IMR-90 (cell line): ENCODE data around the gene CLNK. TPM values are rescaled to one million over a fixed set of nuclear protein-coding genes. Genes with fewer than 3 reads are reported as not detected.

Experiments used
- ATAC-seq: fragments of 200-7000 bp; cut with Tn5 transposase; 2 replicates; pipeline ENCODE4 v1.9.1; 2020; ENCODE audit warnings: low read depth, mild to moderate bottlenecking, moderate library complexity
- BruUV-seq: library from RNA; stranded (reverse); fragments of 400-500 nt; replicated peaks from 2 replicates; lab custom pipeline; 2021; lab: Mats Ljungman, UMichigan
- CTCF ChIA-PET: fragments of 300-600 bp; formaldehyde crosslinking; extraction: SDS; loops from one replicate; lab custom pipeline; 2021; ENCODE audit warnings: antibody characterized with exemption; lab: Yijun Ruan, JAX
- POLR2A ChIA-PET: fragments of 300-600 bp; sonication (Branson Sonifier 250); formaldehyde crosslinking; loops from one replicate; lab custom pipeline; 2022; ENCODE audit warnings: antibody characterized with exemption; ENCODE audit not compliant: unreplicated experiment; lab: Charles Lee
- DNase-seq: peaks from one replicate; pipeline ENCODE4 v3.0.0; 2013
- H2AFZ ChIP-seq: replicated peaks from 2 replicates; pipeline ENCODE3; 2013; ENCODE audit warnings: low read length, mild to moderate bottlenecking; ENCODE audit not compliant: poor library complexity
- H2AK5ac ChIP-seq: 2 replicates; pipeline ENCODE4 v1.6.1; 2013; ENCODE audit warnings: low read depth, low read length, inconsistent platforms
- H2AK9ac ChIP-seq: replicated peaks from 2 replicates; pipeline ENCODE3; 2013; ENCODE audit warnings: mild to moderate bottlenecking, low read depth, low read length, moderate library complexity; ENCODE audit not compliant: poor library complexity
- H2BK120ac ChIP-seq: 2 replicates; pipeline ENCODE4 v1.6.1; 2013; ENCODE audit warnings: low read depth, low read length, inconsistent platforms
- H2BK15ac ChIP-seq: 3 replicates; pipeline ENCODE4 v1.6.1; 2013; ENCODE audit warnings: low read depth, low read length, inconsistent platforms
- H2BK20ac ChIP-seq: 2 replicates; pipeline ENCODE4 v1.6.1; 2013; ENCODE audit warnings: low read depth, mild to moderate bottlenecking, inconsistent platforms, low read length, moderate library complexity
- H2BK5ac ChIP-seq: 2 replicates; pipeline ENCODE4 v1.6.1; 2013; ENCODE audit warnings: mild to moderate bottlenecking, low read depth, low read length, inconsistent platforms; ENCODE audit not compliant: poor library complexity, severe bottlenecking
- H3K14ac ChIP-seq: replicated peaks from 2 replicates; pipeline ENCODE4 v1.6.1; 2013; ENCODE audit warnings: low read depth, low read length, inconsistent platforms
- H3K18ac ChIP-seq: 2 replicates; pipeline ENCODE4 v1.6.1; 2013; ENCODE audit warnings: low read depth, low read length, control low read depth
- H3K23ac ChIP-seq: 2 replicates; pipeline ENCODE4 v1.6.1; 2013; ENCODE audit warnings: low read depth, low read length, inconsistent platforms
- H3K27ac ChIP-seq: 2 replicates; pipeline ENCODE4 v1.5.1; 2013; ENCODE audit warnings: mild to moderate bottlenecking, control low read depth, low read length; ENCODE audit not compliant: insufficient read depth
- H3K27me3 ChIP-seq: 2 replicates; pipeline ENCODE4 v1.6.1; 2013; ENCODE audit warnings: low read length; ENCODE audit not compliant: control insufficient read depth, insufficient read depth
- H3K36me3 ChIP-seq: 2 replicates; pipeline ENCODE4 v1.6.1; 2013; ENCODE audit warnings: low read length, mixed read lengths; ENCODE audit not compliant: control insufficient read depth, insufficient read depth
- H3K4ac ChIP-seq: 2 replicates; pipeline ENCODE4 v1.6.1; 2013; ENCODE audit warnings: low read depth, low read length, inconsistent platforms
- H3K4me1 ChIP-seq: 2 replicates; pipeline ENCODE4 v1.6.1; 2013; ENCODE audit warnings: low read length, mixed read lengths; ENCODE audit not compliant: control insufficient read depth, insufficient read depth
- H3K4me2 ChIP-seq: 2 replicates; pipeline ENCODE4 v1.6.1; 2013; ENCODE audit warnings: low read depth, mild to moderate bottlenecking, control low read depth, low read length, moderate library complexity
- H3K4me3 ChIP-seq: 2 replicates; pipeline ENCODE4 v1.5.1; 2013; ENCODE audit warnings: low read depth, mild to moderate bottlenecking, control low read depth, low read length, moderate library complexity; ENCODE audit not compliant: insufficient read depth
- H3K56ac ChIP-seq: 2 replicates; pipeline ENCODE4 v1.6.1; 2013; ENCODE audit warnings: low read length, inconsistent platforms; ENCODE audit not compliant: insufficient read depth; ENCODE audit errors: extremely low read depth
- H3K79me1 ChIP-seq, 2 experiments: 2 replicates each; pipeline ENCODE4 v1.6.1; 2013; ENCODE audit warnings: low read length in 2 of 2, inconsistent platforms in 1 of 2, low read depth in 1 of 2
- H3K9ac ChIP-seq: 2 replicates; pipeline ENCODE4 v1.6.1; 2013; ENCODE audit warnings: low read depth, low read length, control low read depth
- H3K9me1 ChIP-seq: 2 replicates; pipeline ENCODE4 v1.6.1; 2013; ENCODE audit warnings: low read length, inconsistent platforms; ENCODE audit not compliant: insufficient read depth
- H3K9me3 ChIP-seq: 2 replicates; pipeline ENCODE4 v1.6.1; 2013; ENCODE audit warnings: low read length; ENCODE audit not compliant: control insufficient read depth, insufficient read depth
- H4K20me1 ChIP-seq: 2 replicates; pipeline ENCODE4 v1.6.1; 2013; ENCODE audit warnings: low read length, inconsistent platforms; ENCODE audit not compliant: insufficient read depth
- H4K5ac ChIP-seq: 2 replicates; pipeline ENCODE4 v1.6.1; 2013; ENCODE audit warnings: mild to moderate bottlenecking, low read depth, low read length, control low read depth
- H4K8ac ChIP-seq, 2 experiments: 2 replicates each; pipeline ENCODE4 v1.6.1; 2013; ENCODE audit warnings: low read depth in 2 of 2, low read length in 2 of 2, control low read depth in 1 of 2, inconsistent platforms in 1 of 2
- H4K91ac ChIP-seq: 2 replicates; pipeline ENCODE4 v1.6.1; 2013; ENCODE audit warnings: low read depth, low read length, inconsistent platforms; ENCODE audit not compliant: insufficient read depth
- BHLHE40 ChIP-seq: fragments of 150-350 bp; IDR thresholded peaks from 2 replicates; pipeline ENCODE4 v1.6.1; 2016; ENCODE audit warnings: mild to moderate bottlenecking, low read depth, low read length
- CEBPB ChIP-seq: IDR thresholded peaks from 2 replicates; pipeline ENCODE4 v1.6.1; 2012; ENCODE audit warnings: low read depth, low read length, improper control_type of control experiment
- CHD1 ChIP-seq: IDR thresholded peaks from 2 replicates; pipeline ENCODE4 v1.6.1; 2012; ENCODE audit warnings: low read depth, low read length, improper control_type of control experiment
- CTCF ChIP-seq: conservative IDR thresholded peaks from 2 replicates; pipeline ENCODE4 v1.5.1; 2012; ENCODE audit warnings: mild to moderate bottlenecking, low read depth, low read length, improper control_type of control experiment
- ELK1 ChIP-seq: fragments of 150-350 bp; IDR thresholded peaks from 2 replicates; pipeline ENCODE4 v1.6.1; 2016; ENCODE audit warnings: low read depth, mild to moderate bottlenecking, low read length, moderate library complexity, borderline replicate concordance
- FOS ChIP-seq: fragments of 150-350 bp; IDR thresholded peaks from 2 replicates; pipeline ENCODE4 v1.6.1; 2016; ENCODE audit warnings: low read depth, low read length
- MAFK ChIP-seq: IDR thresholded peaks from 2 replicates; pipeline ENCODE4 v1.6.1; 2012; ENCODE audit warnings: low read depth, low read length, improper control_type of control experiment
- MAZ ChIP-seq: IDR thresholded peaks from 2 replicates; pipeline ENCODE4 v1.6.1; 2012; ENCODE audit warnings: low read depth, mild to moderate bottlenecking, low read length, improper control_type of control experiment, moderate library complexity, borderline replicate concordance
- MXI1 ChIP-seq: IDR thresholded peaks from 2 replicates; pipeline ENCODE4 v1.6.1; 2012; ENCODE audit warnings: low read depth, mild to moderate bottlenecking, low read length, moderate library complexity, borderline replicate concordance
- NFE2L2 ChIP-seq: fragments of 150-350 bp; IDR thresholded peaks from 2 replicates; pipeline ENCODE4 v1.6.1; 2016; ENCODE audit warnings: low read depth, mild to moderate bottlenecking, low read length
- POLR2A ChIP-seq: IDR thresholded peaks from 2 replicates; pipeline ENCODE4 v1.6.1; 2012; ENCODE audit warnings: mild to moderate bottlenecking, low read depth, low read length
- RAD21 ChIP-seq: IDR thresholded peaks from 2 replicates; pipeline ENCODE4 v1.6.1; 2012; ENCODE audit warnings: low read length, improper control_type of control experiment
- RCOR1 ChIP-seq: IDR thresholded peaks from 2 replicates; pipeline ENCODE4 v1.6.1; 2012; ENCODE audit warnings: mild to moderate bottlenecking, low read length, improper control_type of control experiment; ENCODE audit not compliant: insufficient replicate concordance
- RFX5 ChIP-seq: IDR thresholded peaks from 2 replicates; pipeline ENCODE4 v1.8.0; 2012; ENCODE audit warnings: low read depth, mild to moderate bottlenecking, low read length, moderate library complexity
- SMC3 ChIP-seq: fragments of 150-350 bp; IDR thresholded peaks from 2 replicates; pipeline ENCODE4 v1.6.1; 2016; ENCODE audit warnings: low read depth, mild to moderate bottlenecking, antibody characterized with exemption, low read length, moderate library complexity
- WGBS, 2 experiments: methylation state at CpG; one replicate each; pipeline versions ENCODE4 v1.1.5 to v1.1.7; 2013; ENCODE audit warnings: missing lambda C conversion rate in 2 of 2; ENCODE audit not compliant: insufficient read length in 1 of 2; ENCODE audit errors: extremely low coverage in 2 of 2; 5-methylcytosine and 5-hydroxymethylcytosine counted together
- dilution Hi-C: fragments of 300-500 bp; cut with HindIII; formaldehyde crosslinking; loops from one replicate; pipeline ENCODE4 v1.14.3; 2018; ENCODE audit warnings: low sequenced_read_pairs; ENCODE audit not compliant: unreplicated experiment
- in situ Hi-C: fragments of 300-500 bp; cut with MboI; formaldehyde crosslinking; loops from 3 replicates; pipeline ENCODE4 v1.14.3; 2019; ENCODE audit warnings: low sequenced_read_pairs, inconsistent platforms, mixed read lengths
- intact Hi-C: fragments of 100-400 bp; cut with micrococcal nuclease; formaldehyde crosslinking; loops from 2 replicates; pipeline ENCODE4 v1.10.0; 2022
- polyA plus RNA-seq, 3 experiments: library from polyadenylated mRNA; depleted of rRNA; stranded (reverse); fragments of >200 nt; gene quantifications; 2 replicates each; pipeline ENCODE4 v1.2.3, GENCODE V29; 2012; ENCODE audit warnings: low replicate concordance in 1 of 3
- total RNA-seq: library from RNA; depleted of rRNA; stranded (reverse); fragments of >200 nt; gene quantifications from 2 replicates; pipeline ENCODE4 v1.2.3, GENCODE V29; 2012
- TF ChIP-seq, protein P1 (sequence below): fragments of 150-350 bp; IDR thresholded peaks from 2 replicates; pipeline ENCODE4 v1.6.1; 2017; ENCODE audit warnings: mild to moderate bottlenecking, antibody characterized with exemption, low read length, low read depth

The CLNK gene
- total and polyA plus RNA-seq, 2 of the 4 experiments (the other 2 are of a cell fraction) = not detected

DNA sequence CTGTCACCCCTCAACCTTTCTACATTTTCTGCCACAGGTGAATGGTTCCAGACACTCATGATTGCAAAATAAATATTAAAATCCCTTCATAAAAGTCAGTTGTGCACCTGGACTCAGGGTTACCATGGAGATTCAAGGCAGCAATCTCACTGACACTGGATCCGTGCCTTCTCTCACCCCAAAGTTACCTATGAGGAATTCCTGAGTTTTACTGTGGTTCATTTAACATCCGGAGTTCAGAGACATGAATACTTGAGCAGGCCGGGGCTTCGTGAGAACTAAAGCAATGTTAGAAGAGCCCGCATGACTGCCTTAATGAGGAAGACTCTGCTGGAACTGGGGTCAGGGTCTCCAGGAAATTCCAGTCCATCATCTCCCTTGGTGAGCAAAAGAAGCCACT, 12.5 kb upstream of the CLNK start:
- intact Hi-C loops = no loop called here
- Histone ChIP-seq H3K36me3 (no peaks in the 10 kb centered on the region), H2BK5ac (no peak overlapping the region), H3K79me1 (no peaks in the 10 kb centered on the region), H3K27ac (no peak overlapping the region), H3K23ac (no peak overlapping the region), H3K4ac (no peak overlapping the region), H3K9me3 (no peaks in the 10 kb centered on the region), H2AK5ac (no peak overlapping the region), H3K18ac (no peak overlapping the region), H4K5ac (no peak overlapping the region), H2BK120ac (no peak overlapping the region), H4K91ac (no peak overlapping the region), H2AK9ac (no peak overlapping the region), H2BK20ac (no peak overlapping the region), H3K27me3 (no peaks in the 10 kb centered on the region), H3K9ac (no peak overlapping the region), H2AFZ (no peak overlapping the region), H3K4me2 (no peak overlapping the region), H4K20me1 (no peaks in the 10 kb centered on the region), H3K56ac (no peak overlapping the region), H3K4me3 (no peak overlapping the region), H3K9me1 (peaks cover 3% of the 10 kb centered on the region; the same call in 1 of the 2 replicates), H3K14ac (no peak overlapping the region), H4K8ac (no peak overlapping the region), H3K4me1 (peaks cover 6% of the 10 kb centered on the region; the same call in 1 of the 2 replicates), H2BK15ac (no peak overlapping the region)
- WGBS, 2 experiments = 100% methylated on average over 4 of the region's 5 CpGs; no CpG with 5 or more reads in 1 of the 2 experiments
- no peak for DNase-seq
- ChIA-PET CTCF (no interaction called here), POLR2A (no interaction called here)
- in situ Hi-C loops = no loop called here
- TF ChIP-seq NFE2L2 (no peak), MAFK (no peak), FOS (no peak), RCOR1 (no peak), POLR2A (no peak), CTCF (no peak), CEBPB (no peak), ELK1 (no peak), MXI1 (no peak), MAZ (no peak), CHD1 (no peak), RFX5 (no peak), BHLHE40 (no peak), SMC3 (no peak), RAD21 (no peak)
- TF ChIP-seq, protein P1, sequence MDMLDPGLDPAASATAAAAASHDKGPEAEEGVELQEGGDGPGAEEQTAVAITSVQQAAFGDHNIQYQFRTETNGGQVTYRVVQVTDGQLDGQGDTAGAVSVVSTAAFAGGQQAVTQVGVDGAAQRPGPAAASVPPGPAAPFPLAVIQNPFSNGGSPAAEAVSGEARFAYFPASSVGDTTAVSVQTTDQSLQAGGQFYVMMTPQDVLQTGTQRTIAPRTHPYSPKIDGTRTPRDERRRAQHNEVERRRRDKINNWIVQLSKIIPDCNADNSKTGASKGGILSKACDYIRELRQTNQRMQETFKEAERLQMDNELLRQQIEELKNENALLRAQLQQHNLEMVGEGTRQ = no peak
- dilution Hi-C loops = no loop called here
- no peak for ATAC-seq
- BruUV-seq = no TSS peak
